Mononuclear cell (primary cell): ENCODE results near the gene KLHL12. TPM values are rescaled to one million over a fixed set of nuclear protein-coding genes. Genes with fewer than 3 reads are reported as not detected.
"Not testable (repeated sequence)": the region's sequence is repeated elsewhere in the genome, so short reads cannot be mapped to it uniquely, and the experiment has no call there.

Experiments used
- H3K27me3 ChIP-seq: 2 replicates; pipeline ENCODE4 v1.6.0; 2011; ENCODE audit warnings: low read length, control low read depth; ENCODE audit not compliant: insufficient read depth
- H3K4me1 ChIP-seq: 2 replicates; pipeline ENCODE4 v1.5.1; 2011; ENCODE audit warnings: mild to moderate bottlenecking, low read length, control low read depth; ENCODE audit not compliant: insufficient read depth
- H3K4me3 ChIP-seq: 2 replicates; pipeline ENCODE4 v1.5.1; 2011; ENCODE audit warnings: mild to moderate bottlenecking, low read length, moderate library complexity
- H3K9me3 ChIP-seq: 2 replicates; pipeline ENCODE4 v1.5.1; 2011; ENCODE audit warnings: low read depth, mild to moderate bottlenecking, control low read depth, low read length
- total RNA-seq: library from RNA; depleted of rRNA; stranded (reverse); fragments of >200 nt; gene quantifications from one replicate; pipeline ENCODE4 v1.2.3, GENCODE V29; 2012

Gene KLHL12
- total RNA-seq, 1 donor, result 19.3 TPM

DNA sequence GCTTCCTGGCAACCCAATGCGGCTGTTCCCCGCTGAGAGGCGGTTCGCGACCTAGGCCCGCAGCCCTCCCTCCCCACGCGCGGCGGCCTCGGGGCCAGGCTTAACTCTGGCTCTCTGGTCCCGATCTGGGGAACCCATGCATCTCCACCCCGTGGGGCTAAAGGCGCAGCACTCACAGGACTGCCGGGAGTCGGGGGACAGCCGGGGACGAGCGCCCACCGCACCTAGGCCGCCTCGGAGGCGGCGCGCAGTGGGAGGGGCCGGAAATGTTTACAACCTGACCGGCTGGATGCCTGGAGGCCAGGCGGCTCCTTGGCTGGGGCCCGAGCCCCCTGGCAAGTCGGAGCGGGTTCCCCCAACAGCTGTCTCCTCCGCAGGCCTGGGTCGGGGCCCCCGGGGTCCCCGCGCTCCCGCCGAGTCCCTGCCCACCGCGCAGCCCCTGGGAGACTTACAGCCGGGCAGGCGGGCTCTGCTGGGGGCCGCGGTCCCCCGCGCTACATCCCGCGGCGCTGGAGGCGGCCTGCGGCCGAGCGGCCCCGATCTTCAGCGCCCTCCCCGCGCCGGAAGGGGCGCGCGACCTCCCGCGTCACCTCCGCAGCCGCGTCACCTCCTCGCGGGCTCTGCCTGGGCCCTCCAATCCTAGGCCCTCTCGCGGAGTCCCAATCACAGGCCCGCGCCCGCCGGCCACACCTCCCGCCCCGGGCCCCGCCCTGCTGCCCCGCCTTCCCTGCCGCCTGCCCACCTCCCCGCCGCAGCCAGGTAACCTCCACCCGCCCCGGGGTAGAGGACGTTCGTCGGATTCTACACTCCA lies 30.9 kb upstream of the KLHL12 start, which contains the start of gene ADIPOR1:
Gene ADIPOR1, minus strand, starts transcription at position 580 of the 811 bp plus-strand sequence. CDS start 7,242 bp downstream, outside the sequence.
- Histone ChIP-seq H3K9me3 (no peaks in the 10 kb centered on the region), H3K4me3 (peak within 1 kb of the TSS; percentile 92), H3K4me1 (peaks cover 50% of the 10 kb centered on the region), H3K27me3 (no peaks in the 10 kb centered on the region)

DNA sequence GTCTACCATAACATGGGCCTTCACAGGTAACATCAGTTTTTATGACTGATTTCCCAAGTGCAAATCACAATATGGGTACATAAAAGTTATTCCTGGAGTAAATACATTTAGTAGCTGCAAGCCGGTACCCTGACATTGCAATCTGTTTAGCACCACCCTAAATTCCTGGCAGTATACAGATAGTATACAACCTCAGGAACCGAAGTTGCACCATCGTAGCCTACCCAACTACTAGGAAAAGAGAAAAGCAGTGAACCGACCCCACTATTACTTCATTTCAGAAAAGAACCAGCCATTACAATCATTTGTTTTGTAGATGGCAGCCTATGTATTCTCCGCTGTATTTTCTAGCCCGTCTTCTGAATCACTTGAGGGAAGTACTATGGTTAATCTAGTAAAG lies 29.9 kb upstream of the KLHL12 start:
- Histone ChIP-seq H3K9me3 (no peaks in the 10 kb centered on the region), H3K4me1 (peaks cover 59% of the 10 kb centered on the region), H3K4me3 (peak overlapping the region; percentile 92), H3K27me3 (no peaks in the 10 kb centered on the region)

DNA sequence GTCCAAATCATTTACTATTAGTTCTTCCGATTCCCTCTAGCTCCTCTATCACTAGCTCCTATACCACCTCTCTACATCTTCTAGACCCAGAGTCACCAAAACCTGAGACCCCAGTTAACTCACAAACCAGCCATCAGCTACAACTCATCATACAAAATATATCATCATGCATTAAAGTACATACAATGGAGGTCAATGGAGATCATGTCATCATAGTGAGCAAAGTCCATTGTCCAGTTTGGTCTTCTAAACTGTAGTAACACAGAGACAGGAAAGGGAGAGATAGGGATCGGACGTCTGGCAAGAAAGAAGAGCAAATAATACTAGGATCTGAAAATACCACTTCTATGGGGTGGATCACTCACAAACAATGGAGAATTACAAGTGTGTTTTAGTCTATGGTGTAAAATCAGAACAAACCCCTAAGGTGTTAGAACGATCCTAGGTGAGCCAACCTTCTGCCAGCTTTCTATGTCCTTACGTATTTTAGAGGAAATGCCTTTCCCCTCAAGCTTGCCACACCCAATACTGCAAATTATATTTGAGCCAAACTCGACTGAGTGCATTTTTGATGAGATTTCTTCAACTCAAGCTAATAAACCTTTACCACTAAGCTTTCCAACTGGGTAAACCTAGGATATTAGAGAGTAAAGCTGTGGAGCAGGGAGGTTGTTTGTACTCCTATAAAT lies 27.2 kb upstream of the KLHL12 start:
- Histone ChIP-seq H3K27me3 (no peaks in the 10 kb centered on the region), H3K9me3 (no peaks in the 10 kb centered on the region), H3K4me1 (peaks cover 64% of the 10 kb centered on the region), H3K4me3 (no peak overlapping the region)

DNA sequence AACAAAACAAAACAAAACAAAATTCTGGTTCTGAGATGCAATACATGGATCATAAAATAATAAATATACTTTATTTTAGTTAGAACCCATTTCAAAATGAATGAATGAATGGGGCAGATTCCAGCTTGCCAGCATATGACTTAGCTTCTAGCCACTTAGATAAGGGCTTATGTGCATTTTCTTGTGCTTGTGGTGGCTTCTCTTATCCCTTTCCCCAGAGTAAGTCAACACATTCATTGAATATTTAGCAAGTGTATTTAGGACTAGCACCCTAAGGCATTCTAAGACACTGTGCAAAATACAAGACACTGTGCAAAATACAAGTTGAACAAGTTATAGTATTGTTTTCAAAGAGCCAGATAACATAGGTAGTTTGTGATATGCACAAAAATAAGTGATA lies 26.4 kb upstream of the KLHL12 start:
- Histone ChIP-seq H3K4me3 (no peak overlapping the region), H3K9me3 (no peaks in the 10 kb centered on the region), H3K4me1 (peaks cover 60% of the 10 kb centered on the region), H3K27me3 (no peaks in the 10 kb centered on the region)

GRCh38 chr1:202952818-202953217 lies 25.8 kb upstream of the KLHL12 start:
- no peaks in the 10 kb centered on the region for H3K9me3 ChIP-seq

DNA sequence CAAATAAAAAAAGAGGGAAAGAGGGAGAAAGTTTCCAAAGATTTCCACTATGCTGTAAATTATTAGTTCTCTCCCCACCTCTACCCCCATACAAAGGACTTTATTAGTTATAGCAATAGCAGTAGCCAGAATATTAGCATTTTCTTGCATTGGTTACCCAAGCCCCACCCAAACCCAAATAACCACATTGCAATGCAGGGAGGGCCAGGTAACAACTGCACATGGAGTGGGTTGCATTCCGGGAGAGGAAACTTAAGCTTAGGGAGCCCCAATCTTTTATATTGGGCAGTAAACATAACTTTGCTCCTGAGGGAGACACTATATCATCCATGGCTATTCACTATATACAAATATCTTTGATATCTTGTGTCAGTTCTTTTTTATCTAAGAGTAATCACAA lies 25.1 kb upstream of the KLHL12 start:
- no peaks in the 10 kb centered on the region for H3K27me3 ChIP-seq
- no peak overlapping the region for H3K4me3 ChIP-seq
- H3K4me1 ChIP-seq, result peaks cover 53% of the 10 kb centered on the region
- H3K9me3 ChIP-seq, result no peaks in the 10 kb centered on the region

More at GRCh38 chr1:202952818-202953217, 25.8 kb upstream of the KLHL12 start:
- Histone ChIP-seq H3K4me1 (peaks cover 59% of the 10 kb centered on the region), H3K4me3 (no peak overlapping the region), H3K27me3 (no peaks in the 10 kb centered on the region)

GRCh38 chr1:202951437-202951836 lies 24.4 kb upstream of the KLHL12 start:
- peaks cover 47% of the 10 kb centered on the region for H3K4me1 ChIP-seq
- no peak overlapping the region for H3K4me3 ChIP-seq
- H3K27me3 ChIP-seq, result no peaks in the 10 kb centered on the region
- H3K9me3 ChIP-seq, result no peaks in the 10 kb centered on the region

DNA sequence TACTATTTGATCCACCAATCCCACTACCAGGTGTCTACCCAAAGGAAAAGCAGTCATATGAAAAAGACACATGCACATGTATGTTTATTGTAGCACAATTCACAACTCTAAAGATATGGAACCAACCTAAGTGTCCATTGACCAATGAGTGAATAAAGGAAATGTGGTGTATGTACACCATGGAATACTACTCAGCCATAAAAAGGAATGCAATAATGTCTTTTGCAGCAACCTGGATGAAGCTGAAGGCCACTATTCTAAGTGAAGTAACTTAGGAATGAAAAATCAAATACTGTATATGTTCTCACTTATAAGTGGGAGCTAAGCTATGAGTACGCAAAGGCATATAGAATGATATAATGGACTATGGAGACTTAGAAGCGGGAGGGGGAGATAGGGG lies 18.4 kb upstream of the KLHL12 start:
- H3K4me1 ChIP-seq, result no peaks in the 10 kb centered on the region
- no peaks in the 10 kb centered on the region for H3K27me3 ChIP-seq
- H3K9me3 ChIP-seq, result no peaks in the 10 kb centered on the region
- H3K4me3 ChIP-seq, result no peak overlapping the region

DNA sequence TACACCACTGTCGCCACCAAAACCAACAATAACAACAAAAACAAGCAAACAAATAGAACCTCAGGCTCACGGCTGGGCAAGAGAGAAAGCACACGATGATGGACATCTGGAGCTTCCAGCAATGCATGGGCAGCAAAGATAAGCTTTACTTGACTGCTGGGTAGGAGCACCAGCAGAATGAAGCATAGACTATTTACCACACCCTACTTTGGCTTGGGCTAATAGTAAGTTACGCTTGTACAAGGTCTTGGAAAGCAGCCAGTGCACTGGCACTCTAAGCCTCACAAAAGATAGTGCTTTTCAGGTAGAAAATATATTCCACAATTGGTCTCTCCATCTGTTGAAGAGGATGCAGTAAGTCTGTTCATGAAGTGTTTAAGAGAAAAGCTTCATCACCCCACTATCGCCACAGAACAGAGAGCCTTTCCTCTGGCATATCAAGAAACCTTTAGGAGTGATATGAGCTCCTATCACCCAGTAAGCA lies 17.4 kb upstream of the KLHL12 start:
- Histone ChIP-seq H3K9me3 (no peaks in the 10 kb centered on the region), H3K4me1 (no peaks in the 10 kb centered on the region), H3K4me3 (no peak overlapping the region), H3K27me3 (no peaks in the 10 kb centered on the region)

DNA sequence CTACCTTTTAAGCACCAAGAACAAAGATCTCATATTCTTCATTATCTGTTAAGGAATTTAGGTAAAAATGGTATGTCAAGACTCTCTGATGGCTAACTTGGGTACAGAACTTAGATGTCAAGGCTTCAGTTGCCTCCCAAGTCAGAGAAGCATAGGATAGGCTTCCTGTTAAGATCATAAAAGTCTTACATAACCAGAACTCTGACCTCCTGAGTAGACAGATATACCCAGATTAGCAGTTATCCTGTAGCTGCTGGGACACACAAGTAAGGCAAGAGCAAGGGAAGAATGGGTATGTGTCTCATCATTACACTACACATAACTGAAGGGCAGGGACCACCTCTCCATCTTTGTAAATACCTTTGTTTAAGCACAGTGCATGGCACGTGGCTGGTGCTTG lies 15.4 kb upstream of the KLHL12 start:
- Histone ChIP-seq H3K4me1 (no peaks in the 10 kb centered on the region), H3K9me3 (no peaks in the 10 kb centered on the region), H3K27me3 (no peaks in the 10 kb centered on the region), H3K4me3 (no peak overlapping the region)

GRCh38 chr1:202941372-202941771 lies 14.3 kb upstream of the KLHL12 start:
- Histone ChIP-seq H3K9me3 (no peaks in the 10 kb centered on the region), H3K4me3 (no peak overlapping the region), H3K27me3 (no peaks in the 10 kb centered on the region), H3K4me1 (no peaks in the 10 kb centered on the region)

DNA sequence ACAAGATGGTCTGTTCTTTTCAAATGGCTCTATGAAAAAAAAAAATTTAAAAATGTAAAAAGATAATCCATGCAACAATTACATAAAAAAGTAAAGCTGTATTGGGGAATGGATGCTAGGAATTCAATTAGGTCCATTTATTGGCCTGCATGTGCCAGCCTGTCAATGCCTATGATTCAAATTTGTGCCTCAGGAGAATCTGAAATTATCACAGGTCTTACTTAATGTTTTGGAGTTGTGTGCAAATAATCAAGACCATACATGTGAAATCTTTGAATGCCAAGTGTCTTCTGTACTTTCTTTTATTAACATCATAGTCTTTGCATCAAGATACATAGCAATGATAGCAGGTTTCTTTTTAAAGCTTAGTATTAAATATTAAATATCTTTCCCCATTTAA lies 13.5 kb upstream of the KLHL12 start:
- Histone ChIP-seq H3K27me3 (no peaks in the 10 kb centered on the region), H3K4me1 (no peaks in the 10 kb centered on the region), H3K4me3 (no peak overlapping the region), H3K9me3 (no peaks in the 10 kb centered on the region)

- no peaks in the 10 kb centered on the region for H3K9me3 ChIP-seq
- H3K4me3 ChIP-seq, result no peak overlapping the region
- no peaks in the 10 kb centered on the region for H3K27me3 ChIP-seq
These were observed 11.4 kb upstream of the KLHL12 start for GRCh38 chr1:202938287-202938925.

GRCh38 chr1:202936409-202936808 lies 9.4 kb upstream of the KLHL12 start:
- not testable (repeated sequence) for H3K9me3 ChIP-seq, H3K4me1 ChIP-seq, H3K4me3 ChIP-seq, H3K27me3 ChIP-seq

More at GRCh38 chr1:202938287-202938925, 11.4 kb upstream of the KLHL12 start:
- no peaks in the 10 kb centered on the region for H3K4me1 ChIP-seq

DNA sequence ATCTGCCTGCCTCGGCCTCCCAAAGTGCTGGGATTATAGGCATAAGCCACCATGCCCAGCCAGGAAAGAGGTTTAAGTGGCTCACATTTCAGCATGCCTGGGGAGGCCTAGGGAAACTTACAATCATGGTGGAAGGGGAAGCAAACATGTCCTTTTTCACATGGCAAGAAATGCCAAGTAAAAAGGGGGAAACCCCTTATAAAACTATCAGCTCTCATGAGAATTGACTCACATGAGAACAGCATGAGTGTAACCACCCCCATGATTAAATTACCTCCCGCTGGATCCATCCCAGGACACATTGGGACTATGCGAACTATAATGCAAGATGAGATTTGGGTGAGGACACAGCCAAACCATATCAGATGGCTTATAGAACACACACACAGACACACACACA lies 8.8 kb upstream of the KLHL12 start:
- Histone ChIP-seq H3K4me3 (no peak overlapping the region), H3K4me1 (no peaks in the 10 kb centered on the region), H3K9me3 (no peaks in the 10 kb centered on the region), H3K27me3 (peaks cover 3% of the 10 kb centered on the region)
